Caco-2 (cell line): ENCODE data around the gene TMEM30B. TPM values are rescaled to one million over a fixed set of nuclear protein-coding genes. Genes with fewer than 3 reads are reported as not detected.

Experiments
- BruUV-seq: library from RNA; stranded (reverse); fragments of 400-500 nt; replicated peaks from 2 replicates; lab custom pipeline; 2021; lab: Mats Ljungman, UMichigan
- CTCF ChIA-PET: fragments of 300-600 bp; sonication (Branson Sonifier 250); formaldehyde crosslinking; loops from one replicate; lab custom pipeline; 2022; ENCODE audit warnings: antibody characterized with exemption; lab: Charles Lee
- POLR2A ChIA-PET: fragments of 300-600 bp; sonication (Branson Sonifier 250); formaldehyde crosslinking; loops from one replicate; lab custom pipeline; 2022; ENCODE audit warnings: antibody characterized with exemption; lab: Charles Lee
- DNase-seq, 2 experiments: peaks; one replicate each; pipeline versions ENCODE4 v3.0.0 to v3.0.0-alpha.2; 2020 to 2022
- H3K27me3 ChIP-seq: replicated peaks from 2 replicates; pipeline ENCODE4 v1.6.0; 2011; ENCODE audit warnings: low read length; ENCODE audit not compliant: control insufficient read depth, insufficient read depth
- H3K36me3 ChIP-seq: 2 replicates; pipeline ENCODE4 v1.5.1; 2011; ENCODE audit warnings: low read length; ENCODE audit not compliant: control insufficient read depth, insufficient read depth
- H3K4me1 ChIP-seq: fragments of 250-450 bp; sonication (Bioruptor Pico); 2 replicates; pipeline ENCODE4 v1.5.1; 2020; ENCODE audit warnings: mild to moderate bottlenecking
- H3K4me3 ChIP-seq: 2 replicates; pipeline ENCODE4 v1.5.1; 2011; ENCODE audit warnings: low read depth, mild to moderate bottlenecking, control low read depth, low read length
- H3K9me3 ChIP-seq: fragments of 250-450 bp; sonication (Bioruptor Pico); 2 replicates; pipeline ENCODE4 v1.5.1; 2020; ENCODE audit warnings: mild to moderate bottlenecking, moderate library complexity
- H3K27ac Mint-ChIP-seq: one replicate; pipeline ENCODE4 v1.8.0; 2022; ENCODE audit warnings: mixed read lengths; ENCODE audit not compliant: unreplicated experiment
- H3K27me3 Mint-ChIP-seq: one replicate; pipeline ENCODE4 v1.8.0; 2022; ENCODE audit warnings: mixed read lengths; ENCODE audit not compliant: insufficient read depth, unreplicated experiment
- H3K36me3 Mint-ChIP-seq: one replicate; pipeline ENCODE4 v1.8.0; 2022; ENCODE audit warnings: mild to moderate bottlenecking, mixed read lengths; ENCODE audit not compliant: insufficient read depth, unreplicated experiment
- H3K4me1 Mint-ChIP-seq: one replicate; pipeline ENCODE4 v1.8.0; 2022; ENCODE audit warnings: low read depth, mixed read lengths; ENCODE audit not compliant: unreplicated experiment
- H3K4me3 Mint-ChIP-seq: one replicate; pipeline ENCODE4 v1.8.0; 2022; ENCODE audit warnings: mild to moderate bottlenecking, moderate library complexity, mixed read lengths; ENCODE audit not compliant: unreplicated experiment
- H3K9me3 Mint-ChIP-seq: one replicate; pipeline ENCODE4 v1.8.0; 2022; ENCODE audit warnings: mixed read lengths; ENCODE audit not compliant: unreplicated experiment
- intact Hi-C: fragments of 100-400 bp; cut with micrococcal nuclease; formaldehyde crosslinking; loops from one replicate; pipeline ENCODE4 v1.10.0; 2022; ENCODE audit not compliant: unreplicated experiment
- total RNA-seq: library from RNA; stranded (reverse); gene quantifications from 2 replicates; pipeline ENCODE4 v1.2.3, GENCODE V29; 2022
- TF ChIP-seq, protein P1 (sequence below), 2 experiments: fragments of 200-600 bp in 1 of 2; IDR thresholded peaks; 1 replicate in 1 of 2; 2 replicates in 1 of 2; pipeline versions ENCODE4 v1.5.1 to v1.8.0; 2011 to 2022; ENCODE audit warnings: antibody characterized with exemption in 1 of 2, control low read depth in 1 of 2, inconsistent platforms in 1 of 2, low read depth in 1 of 2, low read length in 1 of 2, mild to moderate bottlenecking in 1 of 2, moderate library complexity in 1 of 2; ENCODE audit not compliant: insufficient read depth in 1 of 2, severe bottlenecking in 1 of 2, unreplicated experiment in 1 of 2

The TMEM30B gene
- total RNA-seq, 1 experiment from 2014 or later = 32.5 TPM

DNA sequence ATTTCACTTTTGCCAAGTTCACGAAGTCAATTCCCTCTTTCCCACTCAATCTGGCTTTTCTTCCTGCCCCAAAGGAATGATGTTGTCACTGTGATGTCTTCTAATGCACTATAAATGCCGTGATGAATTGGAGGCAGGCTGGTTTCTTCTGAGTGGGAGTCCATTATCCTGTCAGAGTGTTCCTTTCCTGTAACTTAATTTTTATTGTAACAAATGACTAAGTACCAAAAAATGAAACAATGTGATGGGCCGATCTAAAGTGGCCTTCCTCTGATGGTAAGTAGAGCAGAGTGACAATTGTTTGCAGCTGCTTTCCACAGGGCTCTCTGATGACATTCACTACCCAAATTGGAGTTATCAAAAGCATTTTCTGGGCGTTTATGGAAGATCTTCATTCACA, 22.2 kb downstream of the TMEM30B start:
- Histone ChIP-seq H3K27me3 (no peaks in the 10 kb centered on the region), H3K4me3 (no peak overlapping the region), H3K36me3 (no peaks in the 10 kb centered on the region), H3K4me1 (no peaks in the 10 kb centered on the region), H3K9me3 (no peaks in the 10 kb centered on the region)
- ChIA-PET POLR2A (no interaction called here), CTCF (no interaction called here)
- no peak overlapping the region for H3K4me3 Mint-ChIP-seq
- peaks cover 6% of the 10 kb centered on the region for H3K27me3 Mint-ChIP-seq
- H3K4me1 Mint-ChIP-seq = no peaks in the 10 kb centered on the region
- intact Hi-C loops = loop anchor here (10.0 kb wide), 1 partner anchor 914 kb away; no protein-coding TSS in a partner anchor
- no TSS peak for BruUV-seq
- TF ChIP-seq, protein P1, sequence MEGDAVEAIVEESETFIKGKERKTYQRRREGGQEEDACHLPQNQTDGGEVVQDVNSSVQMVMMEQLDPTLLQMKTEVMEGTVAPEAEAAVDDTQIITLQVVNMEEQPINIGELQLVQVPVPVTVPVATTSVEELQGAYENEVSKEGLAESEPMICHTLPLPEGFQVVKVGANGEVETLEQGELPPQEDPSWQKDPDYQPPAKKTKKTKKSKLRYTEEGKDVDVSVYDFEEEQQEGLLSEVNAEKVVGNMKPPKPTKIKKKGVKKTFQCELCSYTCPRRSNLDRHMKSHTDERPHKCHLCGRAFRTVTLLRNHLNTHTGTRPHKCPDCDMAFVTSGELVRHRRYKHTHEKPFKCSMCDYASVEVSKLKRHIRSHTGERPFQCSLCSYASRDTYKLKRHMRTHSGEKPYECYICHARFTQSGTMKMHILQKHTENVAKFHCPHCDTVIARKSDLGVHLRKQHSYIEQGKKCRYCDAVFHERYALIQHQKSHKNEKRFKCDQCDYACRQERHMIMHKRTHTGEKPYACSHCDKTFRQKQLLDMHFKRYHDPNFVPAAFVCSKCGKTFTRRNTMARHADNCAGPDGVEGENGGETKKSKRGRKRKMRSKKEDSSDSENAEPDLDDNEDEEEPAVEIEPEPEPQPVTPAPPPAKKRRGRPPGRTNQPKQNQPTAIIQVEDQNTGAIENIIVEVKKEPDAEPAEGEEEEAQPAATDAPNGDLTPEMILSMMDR (IDR thresholded peaks at IDR 0.05; ENCODE audit: insufficient read depth in 1 of 2, low read depth in 1 of 2, low read length in 1 of 2, severe bottlenecking in 1 of 2, unreplicated experiment in 1 of 2) = no peak
- DNase-seq = no peak
- no peaks in the 10 kb centered on the region for H3K36me3 Mint-ChIP-seq
- H3K9me3 Mint-ChIP-seq = no peaks in the 10 kb centered on the region
- H3K27ac Mint-ChIP-seq = no peak overlapping the region

DNA sequence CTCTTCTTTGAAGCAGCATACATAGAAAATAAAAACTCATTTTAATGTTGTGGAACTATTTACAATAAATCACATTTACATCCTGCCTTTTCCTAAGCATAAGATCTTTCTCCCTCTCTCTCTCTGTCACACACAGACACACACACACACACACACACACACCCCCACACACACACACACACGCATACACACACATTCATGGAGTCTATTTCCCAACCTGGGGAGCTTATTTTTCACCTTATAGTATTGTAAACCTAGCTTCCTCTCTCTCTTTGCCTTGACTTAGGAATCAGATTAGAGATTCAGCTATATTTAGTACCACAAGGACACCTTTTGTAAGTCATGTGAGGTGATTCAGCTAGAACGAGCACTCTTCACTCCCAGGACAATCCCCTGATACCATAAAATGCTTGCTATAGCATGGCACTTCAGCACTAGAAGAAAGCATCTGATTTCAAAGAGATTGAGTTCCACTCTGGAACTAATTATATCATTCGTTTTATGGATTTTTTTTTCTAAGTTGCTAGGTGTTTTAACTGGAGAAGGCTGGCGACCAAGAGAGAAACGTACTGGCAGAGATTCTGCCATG, 23.6 kb downstream of the TMEM30B start:
- TF ChIP-seq, protein P1 (IDR thresholded peaks at IDR 0.05; ENCODE audit: insufficient read depth in 1 of 2, low read depth in 1 of 2, low read length in 1 of 2, severe bottlenecking in 1 of 2, unreplicated experiment in 1 of 2) = no peak
- Histone ChIP-seq H3K36me3 (no peaks in the 10 kb centered on the region), H3K9me3 (no peaks in the 10 kb centered on the region), H3K4me1 (0 out of 2 replicates have a peak, but pooled peaks cover under 1% of the 10 kb centered on the region), H3K4me3 (no peak overlapping the region), H3K27me3 (no peaks in the 10 kb centered on the region)
- no peak overlapping the region for H3K4me3 Mint-ChIP-seq
- no peaks in the 10 kb centered on the region for H3K4me1 Mint-ChIP-seq
- peaks cover 6% of the 10 kb centered on the region for H3K27me3 Mint-ChIP-seq
- CTCF ChIA-PET = no interaction called here
- H3K36me3 Mint-ChIP-seq = no peaks in the 10 kb centered on the region
- no TSS peak for BruUV-seq
- H3K9me3 Mint-ChIP-seq = no peaks in the 10 kb centered on the region
- H3K27ac Mint-ChIP-seq = no peak overlapping the region
- POLR2A ChIA-PET = no interaction called here
- intact Hi-C loops = loop anchor here (10.0 kb wide), 1 partner anchor 913 kb away; no protein-coding TSS in a partner anchor
- DNase-seq = no peak

DNA sequence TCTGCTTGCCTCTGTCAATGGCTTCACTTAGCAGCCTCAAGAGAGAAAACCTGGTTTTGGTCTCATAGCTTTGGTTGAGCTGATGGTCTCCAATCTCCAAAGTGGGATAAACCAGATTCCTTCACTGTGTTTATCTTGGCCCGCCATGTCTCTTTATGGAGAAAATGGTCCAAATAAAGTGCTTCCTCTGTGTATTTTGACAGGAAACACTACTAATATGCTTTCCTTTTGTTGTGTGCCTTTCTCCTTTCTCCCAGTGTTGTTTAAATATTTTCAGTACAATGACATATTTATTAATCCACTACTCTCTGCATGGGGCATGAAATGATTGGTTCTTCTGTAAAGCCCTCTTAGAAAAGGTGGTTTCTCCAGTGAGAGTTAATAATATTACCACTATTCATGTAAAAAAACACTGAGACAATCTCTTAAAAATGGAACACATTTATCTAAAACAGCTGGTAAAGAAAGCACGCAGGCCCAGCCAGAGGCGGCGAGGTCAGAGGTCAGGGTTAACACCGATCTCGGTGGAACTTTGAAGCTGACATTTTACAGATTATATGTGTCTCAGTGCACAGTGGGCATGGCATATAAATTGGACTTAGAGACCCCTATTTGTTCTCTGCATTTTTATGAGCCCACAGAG, 24.2 kb downstream of the TMEM30B start:
- Mint-ChIP-seq H3K4me1 (no peaks in the 10 kb centered on the region), H3K27me3 (peaks cover 6% of the 10 kb centered on the region), H3K36me3 (no peaks in the 10 kb centered on the region), H3K27ac (no peak overlapping the region), H3K9me3 (no peaks in the 10 kb centered on the region), H3K4me3 (no peak overlapping the region)
- Histone ChIP-seq H3K36me3 (no peaks in the 10 kb centered on the region), H3K4me1 (0 out of 2 replicates have a peak, but pooled peaks cover 4% of the 10 kb centered on the region), H3K4me3 (no peak overlapping the region), H3K27me3 (no peaks in the 10 kb centered on the region), H3K9me3 (no peaks in the 10 kb centered on the region)
- BruUV-seq = no TSS peak
- TF ChIP-seq, protein P1 (IDR thresholded peaks at IDR 0.05; ENCODE audit: insufficient read depth in 1 of 2, low read depth in 1 of 2, low read length in 1 of 2, severe bottlenecking in 1 of 2, unreplicated experiment in 1 of 2) = no peak
- POLR2A ChIA-PET = no interaction called here
- CTCF ChIA-PET = no interaction called here
- intact Hi-C loops = loop anchor here (10.0 kb wide), 1 partner anchor 912 kb away; no protein-coding TSS in a partner anchor
- no peak for DNase-seq
